Subcutaneous adipose tissue (tissue), 4 donors: ENCODE results near the gene LRMDA. TPM values are rescaled to one million over a fixed set of nuclear protein-coding genes. Genes with fewer than 3 reads are reported as not detected.

ENCODE experiments used
- total RNA-seq, 4 donors: library from RNA; depleted of rRNA; stranded (reverse); fragments of >200 nt; gene quantifications; one replicate each; pipeline ENCODE4 v1.1.0, GENCODE V29; 2016
- TF ChIP-seq, protein P1 (sequence below): fragments of 450-650 bp; IDR thresholded peaks from one replicate; pipeline ENCODE4 v1.5.1; 2016; ENCODE audit warnings: low read depth, mild to moderate bottlenecking, control low read depth, antibody characterized with exemption, moderate library complexity

LRMDA gene
- total RNA-seq, 4 donors from 2014 or later, result 17.4 to 92.1 (median 22.8) TPM

GRCh38 chr10:76466836-76467503 is 1035.5 kb downstream of the LRMDA start:
- TF ChIP-seq, protein P1, sequence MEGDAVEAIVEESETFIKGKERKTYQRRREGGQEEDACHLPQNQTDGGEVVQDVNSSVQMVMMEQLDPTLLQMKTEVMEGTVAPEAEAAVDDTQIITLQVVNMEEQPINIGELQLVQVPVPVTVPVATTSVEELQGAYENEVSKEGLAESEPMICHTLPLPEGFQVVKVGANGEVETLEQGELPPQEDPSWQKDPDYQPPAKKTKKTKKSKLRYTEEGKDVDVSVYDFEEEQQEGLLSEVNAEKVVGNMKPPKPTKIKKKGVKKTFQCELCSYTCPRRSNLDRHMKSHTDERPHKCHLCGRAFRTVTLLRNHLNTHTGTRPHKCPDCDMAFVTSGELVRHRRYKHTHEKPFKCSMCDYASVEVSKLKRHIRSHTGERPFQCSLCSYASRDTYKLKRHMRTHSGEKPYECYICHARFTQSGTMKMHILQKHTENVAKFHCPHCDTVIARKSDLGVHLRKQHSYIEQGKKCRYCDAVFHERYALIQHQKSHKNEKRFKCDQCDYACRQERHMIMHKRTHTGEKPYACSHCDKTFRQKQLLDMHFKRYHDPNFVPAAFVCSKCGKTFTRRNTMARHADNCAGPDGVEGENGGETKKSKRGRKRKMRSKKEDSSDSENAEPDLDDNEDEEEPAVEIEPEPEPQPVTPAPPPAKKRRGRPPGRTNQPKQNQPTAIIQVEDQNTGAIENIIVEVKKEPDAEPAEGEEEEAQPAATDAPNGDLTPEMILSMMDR, result no peak

- TF ChIP-seq, protein P1, result no peak
These were observed 1038.3 kb downstream of the LRMDA start for GRCh38 chr10:76469675-76470074.

DNA sequence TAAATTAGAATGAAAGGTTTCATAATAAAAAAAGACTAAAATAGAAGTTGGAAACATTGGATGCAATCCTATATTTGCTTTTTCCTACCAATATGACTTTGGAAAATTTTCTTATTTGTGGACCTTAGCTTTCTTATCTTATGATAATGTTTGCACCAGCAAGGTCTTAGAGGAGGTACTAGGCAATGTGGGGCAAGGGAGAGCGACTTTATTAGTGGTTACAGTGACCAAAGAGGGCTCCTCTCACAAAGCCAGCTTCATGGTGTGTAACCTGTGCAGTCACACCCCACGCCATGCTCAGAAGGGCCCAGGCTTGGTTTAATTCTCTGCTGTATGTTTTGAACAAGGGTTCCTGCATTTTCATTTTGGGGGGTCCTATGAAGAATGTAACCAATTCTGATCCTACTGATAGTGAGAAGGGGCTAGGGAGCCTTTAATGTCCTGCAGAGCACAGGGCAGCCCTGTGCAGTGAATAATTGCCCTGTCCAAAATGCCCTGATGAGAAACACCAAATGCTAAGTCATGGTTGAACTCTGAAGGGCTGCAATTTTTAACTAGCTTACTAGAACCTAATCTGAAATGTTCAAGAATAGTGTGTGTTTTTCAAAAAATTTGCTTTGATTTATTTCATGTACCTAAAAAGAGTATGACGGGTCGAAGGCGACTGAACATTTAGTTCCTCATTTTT is 1047.8 kb downstream of the LRMDA start:
- TF ChIP-seq, protein P1, result no peak

DNA sequence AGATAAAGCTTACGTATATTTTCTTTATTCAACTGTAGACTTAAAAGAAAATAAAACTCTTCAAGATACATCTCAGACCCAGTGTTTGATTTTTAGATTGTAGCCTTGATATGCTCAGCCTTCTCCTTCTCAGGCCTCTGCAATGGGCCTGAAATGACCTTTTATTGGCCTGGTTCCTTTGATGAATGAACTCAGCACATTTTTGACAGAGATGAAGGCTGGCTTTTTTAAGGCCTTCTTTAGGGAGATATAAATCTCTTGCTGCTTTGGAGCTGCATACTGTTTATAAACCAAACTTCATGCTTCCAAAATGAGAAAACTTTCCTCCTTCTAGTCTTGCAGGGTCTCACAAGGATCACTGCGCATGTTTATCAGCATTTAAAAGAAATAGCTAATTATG is 1049.8 kb downstream of the LRMDA start:
- TF ChIP-seq, protein P1, result no peak

GRCh38 chr10:76487582-76487981 is 1056.2 kb downstream of the LRMDA start:
- TF ChIP-seq, protein P1, result no peak

- TF ChIP-seq, protein P1, result no peak
These were observed 1057.2 kb downstream of the LRMDA start for GRCh38 chr10:76488602-76489001.

- TF ChIP-seq, protein P1, result no peak
These were observed 1059.8 kb downstream of the LRMDA start for GRCh38 chr10:76491216-76491615.
